ENCODE measurements around the gene PEX5L.

DNA sequence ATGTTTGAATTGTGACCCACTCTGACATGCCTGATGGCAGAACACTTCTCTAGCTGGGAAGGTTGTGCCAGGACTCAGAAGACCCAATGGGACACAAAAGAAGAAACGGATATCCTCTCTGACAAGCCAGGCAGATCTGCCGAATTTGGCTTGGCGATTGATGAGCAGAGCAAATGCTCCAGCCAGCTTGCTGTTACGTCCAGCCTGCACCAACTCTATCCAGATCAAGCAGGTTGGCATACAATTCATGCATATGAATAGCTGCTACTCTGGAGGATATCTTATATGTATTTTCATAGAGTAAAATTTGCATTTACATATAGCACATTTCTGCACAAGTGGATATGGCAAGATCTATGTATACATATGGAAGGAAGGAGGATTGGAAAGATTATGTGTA is 102.8 kb downstream of the PEX5L start:
- TF ChIP-seq, protein P1, sequence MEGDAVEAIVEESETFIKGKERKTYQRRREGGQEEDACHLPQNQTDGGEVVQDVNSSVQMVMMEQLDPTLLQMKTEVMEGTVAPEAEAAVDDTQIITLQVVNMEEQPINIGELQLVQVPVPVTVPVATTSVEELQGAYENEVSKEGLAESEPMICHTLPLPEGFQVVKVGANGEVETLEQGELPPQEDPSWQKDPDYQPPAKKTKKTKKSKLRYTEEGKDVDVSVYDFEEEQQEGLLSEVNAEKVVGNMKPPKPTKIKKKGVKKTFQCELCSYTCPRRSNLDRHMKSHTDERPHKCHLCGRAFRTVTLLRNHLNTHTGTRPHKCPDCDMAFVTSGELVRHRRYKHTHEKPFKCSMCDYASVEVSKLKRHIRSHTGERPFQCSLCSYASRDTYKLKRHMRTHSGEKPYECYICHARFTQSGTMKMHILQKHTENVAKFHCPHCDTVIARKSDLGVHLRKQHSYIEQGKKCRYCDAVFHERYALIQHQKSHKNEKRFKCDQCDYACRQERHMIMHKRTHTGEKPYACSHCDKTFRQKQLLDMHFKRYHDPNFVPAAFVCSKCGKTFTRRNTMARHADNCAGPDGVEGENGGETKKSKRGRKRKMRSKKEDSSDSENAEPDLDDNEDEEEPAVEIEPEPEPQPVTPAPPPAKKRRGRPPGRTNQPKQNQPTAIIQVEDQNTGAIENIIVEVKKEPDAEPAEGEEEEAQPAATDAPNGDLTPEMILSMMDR (IDR thresholded peaks at IDR 0.05; ENCODE audit: poor library complexity), result no peak
- no peak for TF ChIP-seq EZH2 (IDR thresholded peaks at IDR 0.05; ENCODE audit: borderline replicate concordance)
